ENCODE results near the gene DPYD. TPM values are rescaled to one million over a fixed set of nuclear protein-coding genes. Genes with fewer than 3 reads are reported as not detected.

Gene DPYD
- total RNA-seq, 4 donors from 2014 or later = 30.9 to 66.6 (median 48.2) TPM

DNA sequence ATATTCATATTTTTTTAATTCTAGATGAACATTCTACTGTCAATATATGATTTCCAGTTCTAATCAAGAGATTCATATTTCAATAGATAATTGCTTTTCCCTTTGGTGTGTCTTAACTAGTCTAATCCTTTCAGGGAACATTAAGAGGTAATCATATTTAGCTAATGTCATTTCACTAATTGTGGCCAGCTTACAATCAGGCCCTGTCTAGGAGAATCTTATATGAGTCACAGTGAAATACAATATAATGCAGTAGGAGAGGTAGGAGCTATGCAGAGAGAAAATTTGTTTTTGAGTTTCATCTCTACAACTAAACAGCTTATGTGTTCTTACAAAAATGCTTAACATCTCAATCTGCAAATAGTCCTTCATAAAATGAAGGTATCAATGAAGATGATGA lies 85.9 kb downstream of the DPYD start:
- TF ChIP-seq, protein P1, sequence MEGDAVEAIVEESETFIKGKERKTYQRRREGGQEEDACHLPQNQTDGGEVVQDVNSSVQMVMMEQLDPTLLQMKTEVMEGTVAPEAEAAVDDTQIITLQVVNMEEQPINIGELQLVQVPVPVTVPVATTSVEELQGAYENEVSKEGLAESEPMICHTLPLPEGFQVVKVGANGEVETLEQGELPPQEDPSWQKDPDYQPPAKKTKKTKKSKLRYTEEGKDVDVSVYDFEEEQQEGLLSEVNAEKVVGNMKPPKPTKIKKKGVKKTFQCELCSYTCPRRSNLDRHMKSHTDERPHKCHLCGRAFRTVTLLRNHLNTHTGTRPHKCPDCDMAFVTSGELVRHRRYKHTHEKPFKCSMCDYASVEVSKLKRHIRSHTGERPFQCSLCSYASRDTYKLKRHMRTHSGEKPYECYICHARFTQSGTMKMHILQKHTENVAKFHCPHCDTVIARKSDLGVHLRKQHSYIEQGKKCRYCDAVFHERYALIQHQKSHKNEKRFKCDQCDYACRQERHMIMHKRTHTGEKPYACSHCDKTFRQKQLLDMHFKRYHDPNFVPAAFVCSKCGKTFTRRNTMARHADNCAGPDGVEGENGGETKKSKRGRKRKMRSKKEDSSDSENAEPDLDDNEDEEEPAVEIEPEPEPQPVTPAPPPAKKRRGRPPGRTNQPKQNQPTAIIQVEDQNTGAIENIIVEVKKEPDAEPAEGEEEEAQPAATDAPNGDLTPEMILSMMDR (IDR thresholded peaks at IDR 0.05) = no peak
- TF ChIP-seq POLR2A (IDR thresholded peaks at IDR 0.05) = no peak
- no peaks in the 10 kb centered on the region for H3K9me3 ChIP-seq
- H3K27me3 ChIP-seq = no peaks in the 10 kb centered on the region
- DNase-seq = no peak
- no peak overlapping the region for H3K4me3 ChIP-seq
- H3K4me1 ChIP-seq = no peaks in the 10 kb centered on the region
- no peaks in the 10 kb centered on the region for H3K36me3 ChIP-seq
- intact Hi-C loops (cut with DNase I; ENCODE audit: low total_unique reads) = no loop called here
- no peak overlapping the region for H3K27ac ChIP-seq

DNA sequence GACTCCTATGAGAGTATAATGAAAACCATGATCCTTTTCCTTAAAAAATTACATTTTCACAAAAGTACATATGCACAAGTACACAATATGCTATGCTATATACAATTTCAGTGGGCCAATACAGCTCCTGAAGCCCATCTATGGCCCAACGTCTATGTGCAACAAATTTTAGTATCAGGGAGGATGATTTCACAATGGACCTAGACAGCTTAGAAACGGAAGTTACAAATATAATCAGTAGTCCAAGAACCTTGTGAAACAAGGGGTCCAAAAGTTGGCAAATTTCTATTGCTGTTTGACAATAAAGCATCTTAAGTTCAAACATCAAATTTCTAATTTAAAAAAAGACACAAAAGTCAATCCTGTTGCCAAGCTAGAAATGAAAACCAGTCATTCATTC lies 87.0 kb downstream of the DPYD start:
- Histone ChIP-seq H3K4me3 (no peak overlapping the region), H3K27ac (no peak overlapping the region), H3K4me1 (no peaks in the 10 kb centered on the region), H3K36me3 (no peaks in the 10 kb centered on the region), H3K27me3 (no peaks in the 10 kb centered on the region), H3K9me3 (no peaks in the 10 kb centered on the region)
- intact Hi-C loops (cut with DNase I; ENCODE audit: low total_unique reads) = no loop called here
- no peak for TF ChIP-seq POLR2A (IDR thresholded peaks at IDR 0.05)
- TF ChIP-seq, protein P1 (IDR thresholded peaks at IDR 0.05) = no peak
- DNase-seq = no peak

DNA sequence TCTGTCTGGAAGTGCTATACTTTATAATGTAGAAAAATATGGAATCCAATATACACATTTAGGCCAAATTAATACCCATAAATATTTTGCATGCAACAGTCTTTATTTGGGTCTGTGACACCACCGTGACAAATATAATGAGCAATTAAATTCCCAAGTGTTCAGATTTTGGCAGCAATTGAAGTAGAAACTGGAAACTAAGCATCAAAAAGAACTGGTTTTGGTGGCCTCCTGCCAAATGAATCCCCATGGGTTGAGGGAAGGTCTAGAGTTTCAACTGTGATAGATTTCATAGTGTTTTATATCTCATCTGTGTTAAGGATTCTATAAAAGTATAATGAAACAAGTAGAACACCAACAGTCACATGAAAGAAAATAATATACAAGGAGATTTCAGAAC lies 88.4 kb downstream of the DPYD start:
- TF ChIP-seq, protein P1 (IDR thresholded peaks at IDR 0.05) = no peak
- no peak for TF ChIP-seq POLR2A (IDR thresholded peaks at IDR 0.05)
- intact Hi-C loops (cut with DNase I; ENCODE audit: low total_unique reads) = no loop called here

DNA sequence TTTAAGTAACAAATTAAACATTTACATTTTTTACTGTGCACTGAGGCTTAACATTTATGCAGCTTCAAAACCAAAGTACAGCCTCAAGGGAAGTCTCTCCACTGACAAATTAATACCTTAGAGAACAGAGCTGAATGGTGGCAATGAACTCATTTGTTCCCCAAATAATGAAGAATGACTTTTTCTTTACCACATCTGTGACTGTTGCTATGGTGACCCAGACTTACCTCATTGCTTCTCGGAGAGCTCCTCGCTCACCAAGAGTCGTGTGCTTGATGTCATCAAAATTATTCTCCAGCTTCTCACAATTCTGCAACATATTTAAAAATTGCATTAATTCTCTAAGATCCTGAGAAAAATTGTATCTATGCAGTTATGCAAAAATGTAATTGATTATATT lies 92.9 kb downstream of the DPYD start:
- no peaks in the 10 kb centered on the region for H3K4me1 ChIP-seq
- no peaks in the 10 kb centered on the region for H3K36me3 ChIP-seq
- no peak for DNase-seq
- intact Hi-C loops (cut with DNase I; ENCODE audit: low total_unique reads) = no loop called here
- no peak overlapping the region for H3K4me3 ChIP-seq
- H3K27ac ChIP-seq = no peak overlapping the region
- TF ChIP-seq, protein P1 (IDR thresholded peaks at IDR 0.05) = no peak
- TF ChIP-seq POLR2A (IDR thresholded peaks at IDR 0.05) = no peak
- H3K27me3 ChIP-seq = no peaks in the 10 kb centered on the region
- H3K9me3 ChIP-seq = no peaks in the 10 kb centered on the region

More for the DNA sequence above, 88.4 kb downstream of the DPYD start:
- no peak for DNase-seq
- no peak overlapping the region for H3K27ac ChIP-seq
- no peaks in the 10 kb centered on the region for H3K4me1 ChIP-seq
- H3K36me3 ChIP-seq = no peaks in the 10 kb centered on the region
- H3K4me3 ChIP-seq = no peak overlapping the region
- H3K27me3 ChIP-seq = no peaks in the 10 kb centered on the region
- H3K9me3 ChIP-seq = no peaks in the 10 kb centered on the region

DNA sequence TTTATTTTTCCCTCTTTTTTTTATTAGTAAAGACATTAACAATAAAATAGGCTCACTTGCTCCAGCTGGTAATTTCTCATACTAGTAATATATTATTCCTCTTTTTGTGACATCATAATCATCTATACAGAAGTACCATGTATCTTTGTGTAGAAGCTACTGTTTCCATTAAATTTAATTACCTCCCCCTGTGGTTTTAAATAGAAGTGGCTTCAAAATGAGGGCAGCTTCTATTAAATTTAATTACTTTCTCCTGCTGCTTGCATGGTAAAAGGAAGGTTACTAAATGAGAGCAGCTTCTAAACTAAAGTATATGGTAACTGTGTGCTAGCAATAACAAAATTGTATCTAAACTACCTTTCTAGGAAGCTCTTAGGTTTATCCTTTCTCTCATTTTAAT lies 94.0 kb downstream of the DPYD start:
- Histone ChIP-seq H3K4me3 (no peak overlapping the region), H3K27ac (no peak overlapping the region), H3K4me1 (no peaks in the 10 kb centered on the region), H3K9me3 (no peaks in the 10 kb centered on the region), H3K36me3 (no peaks in the 10 kb centered on the region), H3K27me3 (no peaks in the 10 kb centered on the region)
- TF ChIP-seq, protein P1 (IDR thresholded peaks at IDR 0.05) = no peak
- no peak for DNase-seq
- intact Hi-C loops (cut with DNase I; ENCODE audit: low total_unique reads) = no loop called here

All from uterus (tissue), 4 donors.